ENCODE data around the gene PLD1.

PLD1 gene

GRCh38 chr3:171600030-171600429, 210.3 kb downstream of the PLD1 start:
- TF ChIP-seq, protein P1, sequence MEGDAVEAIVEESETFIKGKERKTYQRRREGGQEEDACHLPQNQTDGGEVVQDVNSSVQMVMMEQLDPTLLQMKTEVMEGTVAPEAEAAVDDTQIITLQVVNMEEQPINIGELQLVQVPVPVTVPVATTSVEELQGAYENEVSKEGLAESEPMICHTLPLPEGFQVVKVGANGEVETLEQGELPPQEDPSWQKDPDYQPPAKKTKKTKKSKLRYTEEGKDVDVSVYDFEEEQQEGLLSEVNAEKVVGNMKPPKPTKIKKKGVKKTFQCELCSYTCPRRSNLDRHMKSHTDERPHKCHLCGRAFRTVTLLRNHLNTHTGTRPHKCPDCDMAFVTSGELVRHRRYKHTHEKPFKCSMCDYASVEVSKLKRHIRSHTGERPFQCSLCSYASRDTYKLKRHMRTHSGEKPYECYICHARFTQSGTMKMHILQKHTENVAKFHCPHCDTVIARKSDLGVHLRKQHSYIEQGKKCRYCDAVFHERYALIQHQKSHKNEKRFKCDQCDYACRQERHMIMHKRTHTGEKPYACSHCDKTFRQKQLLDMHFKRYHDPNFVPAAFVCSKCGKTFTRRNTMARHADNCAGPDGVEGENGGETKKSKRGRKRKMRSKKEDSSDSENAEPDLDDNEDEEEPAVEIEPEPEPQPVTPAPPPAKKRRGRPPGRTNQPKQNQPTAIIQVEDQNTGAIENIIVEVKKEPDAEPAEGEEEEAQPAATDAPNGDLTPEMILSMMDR (IDR thresholded peaks at IDR 0.05): no peak
- Histone ChIP-seq H3K4me3 (no peak overlapping the region), H3K27ac (no peak overlapping the region)
- no peak for DNase-seq (ENCODE audit: low spot score)

DNA sequence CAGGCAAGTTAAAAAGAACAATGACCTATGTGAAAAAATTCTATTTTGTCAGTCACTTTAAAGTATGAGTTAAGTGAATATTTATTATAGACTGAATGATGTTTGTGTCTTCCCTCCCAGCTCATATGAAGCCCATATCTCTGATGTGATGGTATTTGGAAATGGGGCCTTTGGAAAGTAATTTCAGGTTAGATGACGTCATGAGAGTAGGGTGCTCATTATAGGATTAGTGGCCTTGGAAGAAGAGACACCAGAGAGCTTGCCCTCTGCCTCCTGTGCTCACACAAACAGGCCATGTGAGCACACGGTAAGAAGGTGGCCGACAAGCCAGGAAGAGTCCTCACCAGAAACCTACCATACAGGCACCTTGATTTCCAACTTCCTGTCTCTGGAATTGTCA, 211.3 kb downstream of the PLD1 start:
- no peak for DNase-seq (ENCODE audit: low spot score)
- no peak overlapping the region for H3K27ac ChIP-seq
- TF ChIP-seq, protein P1 (IDR thresholded peaks at IDR 0.05): no peak
- no peak overlapping the region for H3K4me3 ChIP-seq

DNA sequence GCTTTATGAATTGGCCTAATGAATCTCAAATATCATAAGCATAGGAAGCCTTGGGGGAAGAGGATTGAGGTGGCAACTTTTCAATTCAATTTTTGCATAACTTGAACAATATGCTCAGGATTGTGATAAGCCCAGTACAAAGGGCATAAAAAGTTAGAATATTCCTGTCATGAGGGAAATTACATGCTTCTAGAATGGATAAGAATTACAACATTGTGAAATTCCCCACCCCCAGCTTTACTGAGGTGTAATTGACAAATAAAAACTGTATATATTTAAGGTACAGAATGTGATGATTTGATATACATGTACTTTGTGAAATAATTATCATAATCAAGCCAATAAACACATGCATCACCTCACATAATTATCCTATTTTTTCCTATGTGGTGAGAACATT, 217.5 kb downstream of the PLD1 start:
- TF ChIP-seq, protein P1 (IDR thresholded peaks at IDR 0.05): no peak
- H3K27ac ChIP-seq: no peak overlapping the region
- no peak overlapping the region for H3K4me3 ChIP-seq
- DNase-seq (ENCODE audit: low spot score): no peak

DNA sequence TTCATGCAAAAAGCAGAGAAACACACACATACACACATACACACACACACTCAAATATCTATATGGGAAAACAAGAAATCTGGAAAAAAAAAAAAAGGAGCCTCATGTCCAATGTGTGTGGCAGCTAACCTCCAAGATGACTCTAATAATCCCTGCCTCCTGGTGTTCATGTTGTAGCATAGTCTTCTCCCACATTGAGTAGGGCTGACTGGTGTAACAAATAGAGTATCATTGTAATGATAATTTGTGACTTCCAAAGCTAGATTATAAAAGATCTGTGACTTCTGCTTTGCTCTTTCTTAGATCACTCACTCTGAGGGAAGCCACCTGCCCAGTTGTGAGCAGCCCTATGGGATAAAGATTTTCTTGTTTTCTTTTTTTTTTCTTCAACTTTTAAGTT, 219.2 kb downstream of the PLD1 start:
- no peak for DNase-seq (ENCODE audit: low spot score)
- TF ChIP-seq, protein P1 (IDR thresholded peaks at IDR 0.05): no peak
- Histone ChIP-seq H3K27ac (no peak overlapping the region), H3K4me3 (no peak overlapping the region)

GRCh38 chr3:171586274-171586673, 224.0 kb downstream of the PLD1 start:
- Histone ChIP-seq H3K4me3 (no peak overlapping the region), H3K27ac (no peak overlapping the region)
- no peak for DNase-seq (ENCODE audit: low spot score)
- TF ChIP-seq, protein P1 (IDR thresholded peaks at IDR 0.05): no peak

GRCh38 chr3:171585039-171585438, 225.2 kb downstream of the PLD1 start:
- Histone ChIP-seq H3K4me3 (no peak overlapping the region), H3K27ac (no peak overlapping the region)
- DNase-seq (ENCODE audit: low spot score): no peak
- TF ChIP-seq, protein P1 (IDR thresholded peaks at IDR 0.05): no peak

DNA sequence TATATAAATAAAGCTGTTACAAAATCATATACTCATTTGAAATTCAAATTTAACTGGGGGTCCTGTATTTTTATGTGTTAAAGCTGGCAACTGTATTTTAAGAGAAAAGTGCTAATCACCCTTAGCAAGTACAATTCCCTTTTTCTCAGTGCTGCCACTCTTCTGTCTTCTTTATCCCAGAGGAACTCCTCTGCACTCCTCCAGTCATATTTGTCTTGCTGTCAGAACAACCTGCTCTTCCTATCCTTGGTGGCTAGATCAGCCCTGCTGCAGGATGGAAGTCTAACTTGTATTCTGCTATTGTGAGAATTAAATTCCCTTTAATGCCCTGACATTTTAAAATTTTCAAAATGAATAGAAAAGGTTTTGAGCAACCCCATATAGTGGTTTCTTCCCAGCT, 226.2 kb downstream of the PLD1 start:
- TF ChIP-seq, protein P1 (IDR thresholded peaks at IDR 0.05): no peak
- no peak overlapping the region for H3K4me3 ChIP-seq
- DNase-seq (ENCODE audit: low spot score): no peak
- H3K27ac ChIP-seq: no peak overlapping the region
